Coronary artery (tissue), 2 donors: ENCODE data around the gene SLC39A10.
"Not testable (repeated sequence)": the region's sequence is repeated elsewhere in the genome, so short reads cannot be mapped to it uniquely, and the experiment has no call there.

Experiments used
- DNase-seq: peaks from one replicate; pipeline ENCODE4 v3.0.0-alpha.2; 2017; ENCODE audit warnings: low spot score
- H3K27ac ChIP-seq, 2 donors: fragments of 200-600 bp; sonication (generic); one replicate each; pipeline ENCODE4 v1.5.1; 2016 to 2019
- H3K4me3 ChIP-seq: fragments of 200-600 bp; sonication (generic); 2 replicates; pipeline ENCODE4 v1.5.1; 2016; ENCODE audit warnings: mild to moderate bottlenecking, moderate library complexity
- CTCF ChIP-seq: fragments of 200-600 bp; sonication (generic); IDR thresholded peaks from one replicate; pipeline ENCODE4 v1.5.1; 2019; ENCODE audit warnings: antibody characterized with exemption

SLC39A10 gene

GRCh38 chr2:195633974-195634373, 23.1 kb upstream of the SLC39A10 start:
- no peak for DNase-seq
- no peak overlapping the region for H3K4me3 ChIP-seq
- no peak overlapping the region for H3K27ac ChIP-seq
- no peak for TF ChIP-seq CTCF

- TF ChIP-seq CTCF = no peak
- DNase-seq = no peak
- Histone ChIP-seq H3K4me3 (no peak overlapping the region), H3K27ac (no peak overlapping the region)
Measured at GRCh38 chr2:195636890-195637289, 20.1 kb upstream of the SLC39A10 start.

GRCh38 chr2:195638750-195639149, 18.3 kb upstream of the SLC39A10 start:
- no peak overlapping the region for H3K27ac ChIP-seq
- no peak for DNase-seq
- no peak for TF ChIP-seq CTCF

GRCh38 chr2:195639238-195639858, 17.7 kb upstream of the SLC39A10 start:
- no peak for TF ChIP-seq CTCF
- Histone ChIP-seq H3K4me3 (no peak overlapping the region), H3K27ac (no peak overlapping the region)
- DNase-seq = no peak

More at GRCh38 chr2:195638750-195639149, 18.3 kb upstream of the SLC39A10 start:
- H3K4me3 ChIP-seq = no peak overlapping the region

- no peak overlapping the region for H3K27ac ChIP-seq
- no peak overlapping the region for H3K4me3 ChIP-seq
- DNase-seq = no peak
- TF ChIP-seq CTCF = no peak
Measured at GRCh38 chr2:195639959-195640358, 17.1 kb upstream of the SLC39A10 start.

- no peak for DNase-seq
- Histone ChIP-seq H3K27ac (no peak overlapping the region), H3K4me3 (no peak overlapping the region)
- TF ChIP-seq CTCF = no peak
Measured at GRCh38 chr2:195642027-195642678, 14.9 kb upstream of the SLC39A10 start.

- no peak for TF ChIP-seq CTCF
- Histone ChIP-seq H3K4me3 (no peak overlapping the region), H3K27ac (no peak overlapping the region)
- no peak for DNase-seq
Measured at GRCh38 chr2:195642679-195643068, 14.4 kb upstream of the SLC39A10 start.

- not testable (repeated sequence) for DNase-seq
Measured at GRCh38 chr2:195644708-195645107, 12.3 kb upstream of the SLC39A10 start.

More at GRCh38 chr2:195644708-195645107, 12.3 kb upstream of the SLC39A10 start:
- not testable (repeated sequence) for H3K27ac ChIP-seq, H3K4me3 ChIP-seq
